Trophoblast cell (in vitro differentiated cells and primary cell): Measurements from ENCODE around the gene NTM.

ENCODE experiments used
- DNase-seq, 2 donors: peaks; one replicate each; pipeline ENCODE4 v3.0.0-alpha.2; 2016
- H2AFZ ChIP-seq: 2 replicates; pipeline ENCODE4 v1.6.1; 2013; ENCODE audit warnings: low read length, moderate library complexity, mild to moderate bottlenecking; ENCODE audit not compliant: insufficient read depth, poor library complexity
- H2AK5ac ChIP-seq: 2 replicates; pipeline ENCODE4 v1.6.1; 2013; ENCODE audit warnings: mild to moderate bottlenecking, low read length
- H2BK120ac ChIP-seq: 2 replicates; pipeline ENCODE4 v1.6.1; 2013; ENCODE audit warnings: low read length, mild to moderate bottlenecking, moderate library complexity; ENCODE audit not compliant: insufficient read depth, poor library complexity
- H2BK12ac ChIP-seq: 2 replicates; pipeline ENCODE4 v1.6.1; 2013; ENCODE audit warnings: mild to moderate bottlenecking, low read length, moderate library complexity
- H2BK5ac ChIP-seq: 2 replicates; pipeline ENCODE4 v1.6.1; 2013; ENCODE audit warnings: low read length, low read depth, moderate library complexity, mild to moderate bottlenecking; ENCODE audit not compliant: poor library complexity
- H3K14ac ChIP-seq: 2 replicates; pipeline ENCODE4 v1.6.1; 2013; ENCODE audit warnings: mild to moderate bottlenecking, low read length
- H3K18ac ChIP-seq: 2 replicates; pipeline ENCODE4 v1.6.1; 2013; ENCODE audit warnings: mild to moderate bottlenecking, low read length
- H3K23ac ChIP-seq: 2 replicates; pipeline ENCODE4 v1.6.1; 2013; ENCODE audit warnings: low read length
- H3K27ac ChIP-seq: 2 replicates; pipeline ENCODE4 v1.5.1; 2013; ENCODE audit warnings: low read depth, mild to moderate bottlenecking, inconsistent platforms, low read length, moderate library complexity
- H3K27me3 ChIP-seq: 2 replicates; pipeline ENCODE4 v1.6.1; 2013; ENCODE audit warnings: inconsistent platforms, mild to moderate bottlenecking, low read length, moderate library complexity; ENCODE audit not compliant: insufficient read depth
- H3K36me3 ChIP-seq, 2 experiments: 1 replicate in 1 of 2; 2 replicates in 1 of 2; pipeline ENCODE4 v1.6.1; 2013; ENCODE audit warnings: low read length in 2 of 2, mild to moderate bottlenecking in 2 of 2, moderate library complexity in 1 of 2; ENCODE audit not compliant: insufficient read depth in 2 of 2, control insufficient read depth in 1 of 2
- H3K4ac ChIP-seq: 2 replicates; pipeline ENCODE4 v1.6.1; 2013; ENCODE audit warnings: low read depth, mild to moderate bottlenecking, low read length, moderate library complexity
- H3K4me1 ChIP-seq, 2 experiments: 1 replicate in 1 of 2; 2 replicates in 1 of 2; pipeline ENCODE4 v1.6.1; 2013; ENCODE audit warnings: low read length in 2 of 2, mild to moderate bottlenecking in 2 of 2, moderate library complexity in 1 of 2; ENCODE audit not compliant: insufficient read depth in 2 of 2, control insufficient read depth in 1 of 2
- H3K4me2 ChIP-seq: 2 replicates; pipeline ENCODE4 v1.6.1; 2013; ENCODE audit warnings: inconsistent platforms, mild to moderate bottlenecking, low read length, moderate library complexity
- H3K4me3 ChIP-seq: 2 replicates; pipeline ENCODE4 v1.5.1; 2013; ENCODE audit warnings: mild to moderate bottlenecking, low read depth, low read length, inconsistent platforms
- H3K79me1 ChIP-seq: one replicate; pipeline ENCODE4 v1.6.1; 2013; ENCODE audit warnings: low read length
- H3K79me2 ChIP-seq: 2 replicates; pipeline ENCODE4 v1.6.1; 2013; ENCODE audit warnings: low read length, mild to moderate bottlenecking; ENCODE audit not compliant: control insufficient read depth, insufficient read depth, poor library complexity
- H3K9ac ChIP-seq: 2 replicates; pipeline ENCODE4 v1.6.1; 2013; ENCODE audit warnings: mild to moderate bottlenecking, low read length
- H3K9me3 ChIP-seq: 2 replicates; pipeline ENCODE4 v1.6.1; 2013; ENCODE audit warnings: low read depth, mild to moderate bottlenecking, control low read depth, inconsistent platforms, low read length; ENCODE audit not compliant: insufficient read depth
- H4K12ac ChIP-seq: 2 replicates; pipeline ENCODE4 v1.6.1; 2013; ENCODE audit warnings: low read depth, mild to moderate bottlenecking, low read length, moderate library complexity
- H4K8ac ChIP-seq: 2 replicates; pipeline ENCODE4 v1.6.1; 2013; ENCODE audit warnings: low read depth, mild to moderate bottlenecking, low read length, moderate library complexity
- H4K91ac ChIP-seq: one replicate; pipeline ENCODE4 v1.6.1; 2013; ENCODE audit warnings: low read depth, mild to moderate bottlenecking, low read length, moderate library complexity
- WGBS: extraction: QIAGEN DNeasy Blood & Tissue Kit; methylation state at CpG from one replicate; pipeline ENCODE4 v1.1.7; 2013; ENCODE audit warnings: missing lambda C conversion rate; ENCODE audit not compliant: insufficient read length, insufficient coverage; ENCODE audit errors: extremely low coverage; 5-methylcytosine and 5-hydroxymethylcytosine counted together

Gene NTM

DNA sequence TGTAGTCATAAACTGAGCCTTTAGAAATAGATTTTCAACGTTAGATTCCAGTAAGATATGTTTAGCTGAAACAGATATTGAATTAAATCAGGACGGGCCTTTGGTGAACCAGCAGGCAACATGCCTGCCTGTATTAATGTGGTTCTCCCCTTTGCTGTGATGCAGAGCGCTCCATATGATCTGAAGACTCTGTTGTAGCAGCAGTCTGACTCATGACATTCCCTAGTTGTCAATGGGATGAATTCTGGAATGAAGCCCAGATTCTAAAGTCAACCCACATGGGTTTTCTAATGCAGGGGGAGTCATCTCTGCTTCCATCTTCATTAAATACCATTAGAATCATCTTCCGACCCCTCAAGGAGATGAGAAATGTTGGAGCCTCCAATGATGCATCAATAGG lies 864.5 kb downstream of the NTM start:
- Histone ChIP-seq H3K4ac (no peak overlapping the region), H3K4me2 (no peak overlapping the region), H4K8ac (no peak overlapping the region), H3K23ac (no peak overlapping the region), H2AFZ (no peak overlapping the region), H2BK5ac (no peak overlapping the region), H2AK5ac (no peak overlapping the region), H4K91ac (no peak overlapping the region), H3K36me3 (no peaks in the 10 kb centered on the region), H3K79me1 (no peaks in the 10 kb centered on the region), H3K27me3 (no peaks in the 10 kb centered on the region), H4K12ac (no peak overlapping the region), H3K4me1 (no peaks in the 10 kb centered on the region), H2BK120ac (no peak overlapping the region), H3K18ac (no peak overlapping the region), H2BK12ac (no peak overlapping the region), H3K9ac (no peak overlapping the region), H3K4me3 (no peak overlapping the region), H3K79me2 (no peaks in the 10 kb centered on the region), H3K14ac (no peak overlapping the region), H3K9me3 (peaks cover 1% of the 10 kb centered on the region), H3K27ac (no peak overlapping the region)
- DNase-seq: no peak
- WGBS: no CpG with 5 or more reads among the region's 4 CpGs

DNA sequence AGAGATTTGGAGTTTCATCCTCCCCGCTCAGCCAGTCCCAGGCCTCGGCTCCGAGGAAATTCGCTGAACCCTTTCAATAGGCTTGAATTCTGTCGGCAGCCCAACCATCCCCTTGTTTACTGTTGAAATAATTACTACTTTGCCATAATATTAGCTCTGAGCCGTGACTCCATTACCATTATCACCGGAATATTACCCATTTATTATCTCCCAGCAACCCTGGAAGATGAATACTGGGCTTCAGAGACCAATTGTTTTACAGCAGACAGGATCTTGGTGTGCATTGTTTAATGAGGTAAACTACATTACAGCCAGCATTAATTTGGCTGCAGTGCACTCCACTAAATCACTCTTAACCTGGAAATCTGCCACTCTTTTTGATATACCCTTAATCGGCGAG lies 867.4 kb downstream of the NTM start:
- H2BK5ac ChIP-seq: no peak overlapping the region
- no peak overlapping the region for H3K14ac ChIP-seq
- H3K79me1 ChIP-seq: no peaks in the 10 kb centered on the region
- H3K27me3 ChIP-seq: no peaks in the 10 kb centered on the region
- H3K18ac ChIP-seq: no peak overlapping the region
- H3K4me2 ChIP-seq: no peak overlapping the region
- no peak overlapping the region for H3K4ac ChIP-seq
- no peaks in the 10 kb centered on the region for H3K36me3 ChIP-seq
- WGBS: no CpG with 5 or more reads among the region's 9 CpGs
- no peak overlapping the region for H2AK5ac ChIP-seq
- no peak overlapping the region for H2BK12ac ChIP-seq
- no peak overlapping the region for H3K4me3 ChIP-seq
- H3K9ac ChIP-seq: no peak overlapping the region
- H4K91ac ChIP-seq: no peak overlapping the region
- no peak overlapping the region for H3K27ac ChIP-seq
- H4K12ac ChIP-seq: no peak overlapping the region
- H4K8ac ChIP-seq: no peak overlapping the region
- no peak for DNase-seq
- no peak overlapping the region for H3K23ac ChIP-seq
- H3K79me2 ChIP-seq: no peaks in the 10 kb centered on the region
- H2AFZ ChIP-seq: no peak overlapping the region
- H3K4me1 ChIP-seq: no peaks in the 10 kb centered on the region
- H3K9me3 ChIP-seq: peaks cover 1% of the 10 kb centered on the region
- H2BK120ac ChIP-seq: no peak overlapping the region

DNA sequence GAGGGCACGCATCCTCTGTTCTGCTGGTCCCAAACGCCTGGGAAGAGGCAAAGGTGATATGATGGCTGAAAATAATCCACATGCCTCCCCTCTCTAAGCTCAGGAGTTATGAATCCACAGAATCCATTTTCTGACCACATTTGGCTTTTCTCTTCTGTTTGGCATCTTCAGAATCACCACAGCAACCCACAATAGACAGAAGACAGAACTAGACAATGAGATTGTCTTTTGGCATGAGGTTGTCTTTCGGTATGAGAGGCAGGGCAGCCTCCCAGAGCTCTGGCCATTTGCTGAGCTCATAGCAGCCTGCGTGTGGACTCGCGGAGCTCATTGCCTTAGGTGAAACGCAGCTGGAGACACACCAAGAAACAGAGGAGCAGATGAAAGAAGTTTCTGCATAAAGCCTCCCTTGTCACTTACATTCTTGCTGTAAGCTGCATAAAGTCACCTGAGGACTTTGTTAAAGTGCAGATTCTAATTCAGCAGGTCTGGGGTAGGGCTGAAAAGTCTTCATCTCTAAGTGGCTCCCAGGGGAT lies 868.0 kb downstream of the NTM start:
- H4K12ac ChIP-seq: no peak overlapping the region
- H4K8ac ChIP-seq: no peak overlapping the region
- H3K4me3 ChIP-seq: no peak overlapping the region
- no peaks in the 10 kb centered on the region for H3K79me2 ChIP-seq
- no peak overlapping the region for H2AK5ac ChIP-seq
- H2BK5ac ChIP-seq: no peak overlapping the region
- no peaks in the 10 kb centered on the region for H3K4me1 ChIP-seq
- H3K14ac ChIP-seq: no peak overlapping the region
- no peak overlapping the region for H2BK12ac ChIP-seq
- no CpG with 5 or more reads among the region's 7 CpGs for WGBS
- no peak overlapping the region for H3K23ac ChIP-seq
- DNase-seq: no peak
- no peak overlapping the region for H3K4ac ChIP-seq
- no peak overlapping the region for H3K4me2 ChIP-seq
- peaks cover 1% of the 10 kb centered on the region for H3K9me3 ChIP-seq
- no peaks in the 10 kb centered on the region for H3K36me3 ChIP-seq
- no peak overlapping the region for H3K9ac ChIP-seq
- no peaks in the 10 kb centered on the region for H3K79me1 ChIP-seq
- H2AFZ ChIP-seq: no peak overlapping the region
- no peak overlapping the region for H4K91ac ChIP-seq
- no peak overlapping the region for H3K27ac ChIP-seq
- no peak overlapping the region for H3K18ac ChIP-seq
- no peak overlapping the region for H2BK120ac ChIP-seq
- H3K27me3 ChIP-seq: no peaks in the 10 kb centered on the region

DNA sequence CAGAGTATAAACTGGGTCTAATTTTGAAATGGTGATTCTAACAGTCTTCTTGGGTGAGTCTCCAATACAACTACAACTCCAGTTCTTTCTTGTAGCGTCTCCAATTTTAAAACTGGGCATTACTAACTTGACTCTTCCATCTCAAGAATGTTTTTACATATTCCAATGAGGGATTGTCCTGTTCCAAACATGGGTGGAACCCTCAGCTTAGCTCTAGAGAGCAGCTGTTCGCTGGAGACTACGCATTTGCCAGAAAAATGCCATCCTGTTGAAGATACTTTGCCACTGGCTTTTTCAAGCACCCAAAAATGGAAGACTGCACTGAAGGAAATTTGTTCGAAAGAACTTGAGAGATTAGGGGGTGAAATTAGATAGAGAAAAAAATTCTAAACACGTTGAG lies 870.0 kb downstream of the NTM start:
- no peak overlapping the region for H2BK120ac ChIP-seq
- H3K79me1 ChIP-seq: no peaks in the 10 kb centered on the region
- no peaks in the 10 kb centered on the region for H3K36me3 ChIP-seq
- no peak overlapping the region for H2AK5ac ChIP-seq
- H3K4me1 ChIP-seq: no peaks in the 10 kb centered on the region
- H4K91ac ChIP-seq: no peak overlapping the region
- no peak overlapping the region for H2AFZ ChIP-seq
- no peak overlapping the region for H3K4ac ChIP-seq
- no peak overlapping the region for H2BK12ac ChIP-seq
- no peak overlapping the region for H3K14ac ChIP-seq
- WGBS: 100% methylated on average over 2 of the region's 5 CpGs
- H4K8ac ChIP-seq: no peak overlapping the region
- no peaks in the 10 kb centered on the region for H3K79me2 ChIP-seq
- H3K27ac ChIP-seq: no peak overlapping the region
- no peak overlapping the region for H3K23ac ChIP-seq
- no peaks in the 10 kb centered on the region for H3K27me3 ChIP-seq
- no peak overlapping the region for H3K4me2 ChIP-seq
- no peak overlapping the region for H3K9ac ChIP-seq
- H3K9me3 ChIP-seq: peaks cover 1% of the 10 kb centered on the region
- H4K12ac ChIP-seq: no peak overlapping the region
- H2BK5ac ChIP-seq: no peak overlapping the region
- H3K4me3 ChIP-seq: no peak overlapping the region
- DNase-seq: no peak
- H3K18ac ChIP-seq: no peak overlapping the region
